Esophagus (tissue), 2 donors: ENCODE data around the gene PDGFA. TPM values are rescaled to one million over a fixed set of nuclear protein-coding genes. Genes with fewer than 3 reads are reported as not detected.

Source experiments
- H3K27ac ChIP-seq, 2 donors: one replicate each; pipeline ENCODE4 v1.5.1; 2013; ENCODE audit warnings: low read depth in 2 of 2, mild to moderate bottlenecking in 2 of 2, inconsistent platforms in 1 of 2, low read length in 1 of 2, moderate library complexity in 1 of 2
- H3K27me3 ChIP-seq, 2 donors: one replicate each; pipeline ENCODE4 v1.6.1; 2013; ENCODE audit warnings: low read length in 2 of 2, control low read depth in 1 of 2, mild to moderate bottlenecking in 1 of 2; ENCODE audit not compliant: insufficient read depth in 2 of 2, control insufficient read depth in 1 of 2
- H3K36me3 ChIP-seq, 2 donors: one replicate each; pipeline ENCODE4 v1.6.1; 2013; ENCODE audit warnings: low read length in 1 of 2; ENCODE audit not compliant: control insufficient read depth in 2 of 2, insufficient read depth in 2 of 2
- H3K4me1 ChIP-seq, 2 donors: one replicate each; pipeline ENCODE4 v1.6.1; 2013; ENCODE audit warnings: low read length in 1 of 2; ENCODE audit not compliant: control insufficient read depth in 2 of 2, insufficient read depth in 2 of 2
- H3K4me3 ChIP-seq, 2 donors: one replicate each; pipeline ENCODE4 v1.5.1; 2013; ENCODE audit warnings: low read length in 2 of 2, mild to moderate bottlenecking in 2 of 2, low read depth in 1 of 2, moderate library complexity in 1 of 2
- H3K9me3 ChIP-seq, 2 donors: one replicate each; pipeline ENCODE4 v1.6.1; 2013; ENCODE audit warnings: mild to moderate bottlenecking in 2 of 2, low read depth in 1 of 2, low read length in 1 of 2, moderate library complexity in 1 of 2; ENCODE audit not compliant: control insufficient read depth in 2 of 2, insufficient read depth in 1 of 2
- WGBS, 2 donors: extraction: QIAGEN DNeasy Blood & Tissue Kit; methylation state at CpG; one replicate each; pipeline ENCODE4 v1.1.7; 2013; 5-methylcytosine and 5-hydroxymethylcytosine counted together
- polyA plus RNA-seq, 2 donors: library from polyadenylated mRNA; stranded (reverse); fragments of 200-250 nt; gene quantifications; one replicate each; pipeline ENCODE4 v1.2.3, GENCODE V29; 2013
- donor health status: healthy with polysubstance abuse.
- donor health status: Bipolar disorder and iron deficiency.

Gene PDGFA
- polyA plus RNA-seq, 2 donors = 5.5 to 6.1 TPM

- Histone ChIP-seq H3K4me1 (peaks cover 0 to 11% of the 10 kb centered on the region in 2 donors), H3K36me3 (peaks cover 0 to 6% of the 10 kb centered on the region in 2 donors), H3K4me3 (no peak overlapping the region), H3K27me3 (no peaks in the 10 kb centered on the region), H3K9me3 (no peaks in the 10 kb centered on the region), H3K27ac (no peak overlapping the region)
- WGBS, 2 donors = 80 to 89% methylated on average over 29 to 31 of the region's 31 CpGs
Observed at GRCh38 chr7:494259-494687, 25.4 kb downstream of the PDGFA start.

GRCh38 chr7:493661-494251, 25.9 kb downstream of the PDGFA start:
- Histone ChIP-seq H3K4me3 (no peak overlapping the region), H3K27ac (no peak overlapping the region), H3K27me3 (no peaks in the 10 kb centered on the region), H3K9me3 (no peaks in the 10 kb centered on the region), H3K36me3 (peaks cover 0 to under 1% of the 10 kb centered on the region in 2 donors), H3K4me1 (peaks cover 0 to 11% of the 10 kb centered on the region in 2 donors)
- 90 to 95% methylated on average over 30 to 55 of the region's 55 CpGs for WGBS, 2 donors

GRCh38 chr7:492714-493065, 27.0 kb downstream of the PDGFA start:
- Histone ChIP-seq H3K9me3 (no peaks in the 10 kb centered on the region), H3K4me1 (peaks cover 0 to 11% of the 10 kb centered on the region in 2 donors), H3K4me3 (no peak overlapping the region), H3K27ac (no peak overlapping the region), H3K27me3 (no peaks in the 10 kb centered on the region), H3K36me3 (no peaks in the 10 kb centered on the region)
- 56 to 73% methylated on average over 8 of the region's 8 CpGs for WGBS, 2 donors

- peaks cover 0 to 11% of the 10 kb centered on the region in 2 donors for H3K4me1 ChIP-seq
- WGBS, 2 donors = 83 to 84% methylated on average over 15 of the region's 15 CpGs
- no peaks in the 10 kb centered on the region for H3K27me3 ChIP-seq
- H3K4me3 ChIP-seq = no peak overlapping the region
- no peak overlapping the region for H3K27ac ChIP-seq
- no peaks in the 10 kb centered on the region for H3K36me3 ChIP-seq
- H3K9me3 ChIP-seq = no peaks in the 10 kb centered on the region
Observed at GRCh38 chr7:491958-492713, 27.5 kb downstream of the PDGFA start.

GRCh38 chr7:491292-491957, 28.2 kb downstream of the PDGFA start:
- H3K27me3 ChIP-seq = no peaks in the 10 kb centered on the region
- peaks cover 0 to 7% of the 10 kb centered on the region in 2 donors for H3K4me1 ChIP-seq
- H3K9me3 ChIP-seq = no peaks in the 10 kb centered on the region
- no peak overlapping the region for H3K27ac ChIP-seq
- 83 to 90% methylated on average over 22 of the region's 22 CpGs for WGBS, 2 donors
- no peaks in the 10 kb centered on the region for H3K36me3 ChIP-seq
- H3K4me3 ChIP-seq = no peak overlapping the region

GRCh38 chr7:490461-491291, 29.0 kb downstream of the PDGFA start:
- Histone ChIP-seq H3K4me3 (no peak overlapping the region), H3K4me1 (peaks cover 0 to 8% of the 10 kb centered on the region in 2 donors)
- 45 to 70% methylated on average over 18 of the region's 18 CpGs for WGBS, 2 donors

GRCh38 chr7:489876-490275, 29.8 kb downstream of the PDGFA start:
- H3K4me1 ChIP-seq = peaks cover 4 to 12% of the 10 kb centered on the region in 2 donors
- H3K9me3 ChIP-seq = no peaks in the 10 kb centered on the region
- H3K27me3 ChIP-seq = no peaks in the 10 kb centered on the region
- H3K4me3 ChIP-seq = no peak overlapping the region
- 48% methylated on average over 4 of the region's 4 CpGs for WGBS, 2 donors
- no peaks in the 10 kb centered on the region for H3K36me3 ChIP-seq
- H3K27ac ChIP-seq = no peak overlapping the region

More at GRCh38 chr7:490461-491291, 29.0 kb downstream of the PDGFA start:
- no peaks in the 10 kb centered on the region for H3K9me3 ChIP-seq
- no peaks in the 10 kb centered on the region for H3K36me3 ChIP-seq
- no peak overlapping the region for H3K27ac ChIP-seq
- no peaks in the 10 kb centered on the region for H3K27me3 ChIP-seq

- Histone ChIP-seq H3K27me3 (no peaks in the 10 kb centered on the region), H3K27ac (no peak overlapping the region), H3K36me3 (no peaks in the 10 kb centered on the region), H3K4me3 (no peak overlapping the region), H3K4me1 (peaks cover 4 to 8% of the 10 kb centered on the region in 2 donors), H3K9me3 (no peaks in the 10 kb centered on the region)
- 83 to 89% methylated on average over 16 of the region's 16 CpGs for WGBS, 2 donors
Observed at GRCh38 chr7:486216-486743, 33.4 kb downstream of the PDGFA start.
